Measurements from ENCODE around the gene ZNF827. TPM values are rescaled to one million over a fixed set of nuclear protein-coding genes. Genes with fewer than 3 reads are reported as not detected.

ZNF827 gene, protein sequence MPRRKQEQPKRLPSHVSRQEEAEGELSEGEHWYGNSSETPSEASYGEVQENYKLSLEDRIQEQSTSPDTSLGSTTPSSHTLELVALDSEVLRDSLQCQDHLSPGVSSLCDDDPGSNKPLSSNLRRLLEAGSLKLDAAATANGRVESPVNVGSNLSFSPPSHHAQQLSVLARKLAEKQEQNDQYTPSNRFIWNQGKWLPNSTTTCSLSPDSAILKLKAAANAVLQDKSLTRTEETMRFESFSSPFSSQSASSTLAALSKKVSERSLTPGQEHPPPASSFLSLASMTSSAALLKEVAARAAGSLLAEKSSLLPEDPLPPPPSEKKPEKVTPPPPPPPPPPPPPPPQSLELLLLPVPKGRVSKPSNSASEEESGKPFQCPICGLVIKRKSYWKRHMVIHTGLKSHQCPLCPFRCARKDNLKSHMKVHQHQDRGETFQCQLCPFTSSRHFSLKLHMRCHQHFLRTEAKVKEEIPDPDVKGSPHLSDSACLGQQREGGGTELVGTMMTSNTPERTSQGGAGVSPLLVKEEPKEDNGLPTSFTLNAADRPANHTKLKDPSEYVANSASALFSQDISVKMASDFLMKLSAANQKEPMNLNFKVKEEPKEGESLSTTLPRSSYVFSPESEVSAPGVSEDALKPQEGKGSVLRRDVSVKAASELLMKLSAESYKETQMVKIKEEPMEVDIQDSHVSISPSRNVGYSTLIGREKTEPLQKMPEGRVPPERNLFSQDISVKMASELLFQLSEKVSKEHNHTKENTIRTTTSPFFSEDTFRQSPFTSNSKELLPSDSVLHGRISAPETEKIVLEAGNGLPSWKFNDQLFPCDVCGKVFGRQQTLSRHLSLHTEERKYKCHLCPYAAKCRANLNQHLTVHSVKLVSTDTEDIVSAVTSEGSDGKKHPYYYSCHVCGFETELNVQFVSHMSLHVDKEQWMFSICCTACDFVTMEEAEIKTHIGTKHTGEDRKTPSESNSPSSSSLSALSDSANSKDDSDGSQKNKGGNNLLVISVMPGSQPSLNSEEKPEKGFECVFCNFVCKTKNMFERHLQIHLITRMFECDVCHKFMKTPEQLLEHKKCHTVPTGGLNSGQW
- 10 to 100 TPM; 19.5 to 29.2 TPM for total RNA-seq
- polyA plus RNA-seq = 1 to 10 TPM; 2.6 to 5.1 TPM
- long read RNA-seq, donor 1, partial matches to known transcripts = 6 of 16 reads
- long read RNA-seq, donor 1, other reads (novel, unspliced or antisense) = 10 of 16 reads
- long read RNA-seq, donor 2, partial matches to known transcripts = 0 of 16 reads
- long read RNA-seq, donor 2, other reads (novel, unspliced or antisense) = 16 of 16 reads

DNA sequence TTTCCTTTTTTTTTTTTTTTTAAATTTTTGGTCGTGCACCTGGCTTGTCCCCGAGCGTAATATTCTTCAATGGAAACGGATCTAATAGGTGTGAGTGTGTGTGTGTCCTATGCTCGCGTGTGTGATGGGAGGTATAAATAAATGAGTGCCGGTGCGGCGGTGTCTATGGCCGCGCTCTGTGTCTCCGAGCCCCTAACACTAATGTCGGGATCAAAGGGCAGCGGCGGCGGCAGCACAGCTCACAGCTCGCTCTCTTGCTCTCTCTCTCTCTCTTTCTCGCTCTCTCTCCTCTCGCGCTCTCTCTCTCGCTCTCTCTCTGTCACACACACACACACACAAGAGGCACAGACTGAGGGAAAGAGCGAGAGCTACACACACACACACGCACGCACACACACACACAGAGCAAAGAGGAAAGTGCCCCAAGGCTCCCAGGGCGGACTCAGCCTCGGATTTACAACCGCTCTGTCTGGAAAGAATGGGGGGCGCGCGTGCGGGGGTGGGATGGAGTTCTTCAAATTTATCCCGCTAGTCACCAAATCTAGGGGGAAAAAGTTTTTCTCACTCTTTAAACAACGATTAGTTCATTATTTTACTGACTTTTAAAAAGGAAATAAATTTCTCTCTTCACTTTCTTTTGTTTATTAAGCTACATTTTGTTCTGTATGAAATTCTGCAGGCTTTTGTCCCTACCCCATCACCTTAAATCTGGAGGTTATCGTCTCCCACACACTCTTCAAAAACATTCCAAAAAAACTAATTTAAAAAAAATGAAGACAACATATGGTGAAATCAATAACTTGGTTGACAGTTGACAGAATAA lies at the start of gene ZNF827:
Gene ZNF827, minus strand, starts transcription at position 206 of the 823 bp plus-strand sequence. CDS start 416 bp downstream, outside the sequence.
- DNase-seq (peak; percentile 76 to 83), ATAC-seq (ENCODE audit: low FRiP score) (peak; percentile 71)
- H3K36me3 ChIP-seq (ENCODE audit: control insufficient read depth in 1 of 2, insufficient read depth in 2 of 2, low read length in 1 of 2) = no peaks in the 10 kb centered on the region
- H3K27me3 ChIP-seq (ENCODE audit: control insufficient read depth in 1 of 2, insufficient read depth in 2 of 2, low read length in 1 of 2) = no peaks in the 10 kb centered on the region
- no peaks in the 10 kb centered on the region for H3K9me3 ChIP-seq (ENCODE audit: control insufficient read depth, low read length)
- peaks cover 1 to 3% of the 10 kb centered on the region in 2 donors for H3K4me1 ChIP-seq (ENCODE audit: control insufficient read depth in 1 of 2, insufficient read depth in 2 of 2, low read length in 2 of 2)
- WGBS, 2 donors = 1% methylated on average over 31 to 34 of the region's 34 CpGs
- intact Hi-C loops (cut with DNase I) = loop anchor here (5.0 to 10.0 kb wide), 5 partner anchors 52 to 583 kb away; partner anchors contain the start of genes MMAA (in 1 of the 2) and SLC10A7 (in 1 of the 2)
- H3K4me3 ChIP-seq (ENCODE audit: low read length in 2 of 2) = peak within 1 kb of the TSS; percentile 92 to 100
- peak within 1 kb of the TSS; percentile 96 to 99 for H3K27ac ChIP-seq (ENCODE audit: low read depth in 1 of 2, low read length in 2 of 2)

GRCh38 chr4:145984563-145984962 lies 45.9 kb upstream of the ZNF827 start:
- no peak overlapping the region for H3K27ac ChIP-seq (ENCODE audit: low read depth in 1 of 2, low read length in 2 of 2)
- ATAC-seq (ENCODE audit: low FRiP score) = no peak
- H3K4me1 ChIP-seq (ENCODE audit: control insufficient read depth in 1 of 2, insufficient read depth in 2 of 2, low read length in 2 of 2) = no peaks in the 10 kb centered on the region
- intact Hi-C loops (cut with DNase I) = no loop called here
- no peaks in the 10 kb centered on the region for H3K27me3 ChIP-seq (ENCODE audit: control insufficient read depth in 1 of 2, insufficient read depth in 2 of 2, low read length in 1 of 2)
- H3K36me3 ChIP-seq (ENCODE audit: control insufficient read depth in 1 of 2, insufficient read depth in 2 of 2, low read length in 1 of 2) = no peaks in the 10 kb centered on the region
- WGBS, 2 donors = 74 to 76% methylated on average over 4 of the region's 4 CpGs
- DNase-seq = no peak
- no peak overlapping the region for H3K4me3 ChIP-seq (ENCODE audit: low read length in 2 of 2)
- H3K9me3 ChIP-seq (ENCODE audit: control insufficient read depth, low read length) = no peaks in the 10 kb centered on the region

GRCh38 chr4:145982791-145983190 lies 44.2 kb upstream of the ZNF827 start:
- no peaks in the 10 kb centered on the region for H3K9me3 ChIP-seq (ENCODE audit: control insufficient read depth, low read length)
- DNase-seq (no peak), ATAC-seq (ENCODE audit: low FRiP score) (no peak)
- intact Hi-C loops (cut with DNase I) = no loop called here
- 74 to 80% methylated on average over 4 of the region's 4 CpGs for whole genome bisulfite sequencing, 2 donors
- no peak overlapping the region for H3K4me3 ChIP-seq (ENCODE audit: low read length in 2 of 2)
- H3K27me3 ChIP-seq (ENCODE audit: control insufficient read depth in 1 of 2, insufficient read depth in 2 of 2, low read length in 1 of 2) = no peaks in the 10 kb centered on the region
- no peaks in the 10 kb centered on the region for H3K4me1 ChIP-seq (ENCODE audit: control insufficient read depth in 1 of 2, insufficient read depth in 2 of 2, low read length in 2 of 2)
- no peak overlapping the region for H3K27ac ChIP-seq (ENCODE audit: low read depth in 1 of 2, low read length in 2 of 2)
- H3K36me3 ChIP-seq (ENCODE audit: control insufficient read depth in 1 of 2, insufficient read depth in 2 of 2, low read length in 1 of 2) = no peaks in the 10 kb centered on the region

GRCh38 chr4:145979160-145979559 lies 40.5 kb upstream of the ZNF827 start:
- whole genome bisulfite sequencing, 2 donors = 31 to 42% methylated on average over 3 of the region's 3 CpGs
- intact Hi-C loops (cut with DNase I) = no loop called here
- Histone ChIP-seq H3K27me3 (ENCODE audit: control insufficient read depth in 1 of 2, insufficient read depth in 2 of 2, low read length in 1 of 2) (no peaks in the 10 kb centered on the region), H3K4me3 (ENCODE audit: low read length in 2 of 2) (no peak overlapping the region), H3K9me3 (ENCODE audit: control insufficient read depth, low read length) (no peaks in the 10 kb centered on the region), H3K36me3 (ENCODE audit: control insufficient read depth in 1 of 2, insufficient read depth in 2 of 2, low read length in 1 of 2) (no peaks in the 10 kb centered on the region), H3K27ac (ENCODE audit: low read depth in 1 of 2, low read length in 2 of 2) (no peak overlapping the region), H3K4me1 (ENCODE audit: control insufficient read depth in 1 of 2, insufficient read depth in 2 of 2, low read length in 2 of 2) (no peaks in the 10 kb centered on the region)
- no peak for ATAC-seq (ENCODE audit: low FRiP score)
- DNase-seq = no peak

DNA sequence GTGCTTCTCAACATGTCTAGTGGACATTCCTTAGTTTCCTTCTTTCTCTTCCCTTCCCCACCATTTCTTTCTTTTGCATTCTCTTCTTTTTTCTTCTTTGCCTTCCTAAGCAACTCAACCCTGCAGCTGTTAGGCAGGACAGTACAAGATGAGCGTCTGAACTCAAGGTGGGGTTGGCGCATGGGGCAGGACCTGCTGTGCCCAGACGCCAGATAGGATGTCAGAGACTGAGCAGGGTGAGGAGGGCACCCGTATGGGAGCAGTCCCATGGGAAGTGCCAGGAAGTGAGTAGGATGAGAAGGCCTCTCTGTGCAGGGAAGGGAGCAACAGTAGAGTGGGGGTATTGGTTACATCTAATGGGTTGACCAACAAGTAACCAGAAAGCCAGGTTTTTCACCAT lies 38.1 kb upstream of the ZNF827 start:
- WGBS, 2 donors = 81 to 89% methylated on average over 4 of the region's 4 CpGs
- Histone ChIP-seq H3K36me3 (ENCODE audit: control insufficient read depth in 1 of 2, insufficient read depth in 2 of 2, low read length in 1 of 2) (no peaks in the 10 kb centered on the region), H3K4me3 (ENCODE audit: low read length in 2 of 2) (no peak overlapping the region), H3K27me3 (ENCODE audit: control insufficient read depth in 1 of 2, insufficient read depth in 2 of 2, low read length in 1 of 2) (no peaks in the 10 kb centered on the region), H3K27ac (ENCODE audit: low read depth in 1 of 2, low read length in 2 of 2) (no peak overlapping the region), H3K9me3 (ENCODE audit: control insufficient read depth, low read length) (no peaks in the 10 kb centered on the region), H3K4me1 (ENCODE audit: control insufficient read depth in 1 of 2, insufficient read depth in 2 of 2, low read length in 2 of 2) (no peaks in the 10 kb centered on the region)
- DNase-seq (no peak), ATAC-seq (ENCODE audit: low FRiP score) (no peak)
- intact Hi-C loops (cut with DNase I) = no loop called here

- Histone ChIP-seq H3K9me3 (ENCODE audit: control insufficient read depth, low read length) (no peaks in the 10 kb centered on the region), H3K27me3 (ENCODE audit: control insufficient read depth in 1 of 2, insufficient read depth in 2 of 2, low read length in 1 of 2) (no peaks in the 10 kb centered on the region), H3K27ac (ENCODE audit: low read depth in 1 of 2, low read length in 2 of 2) (no peak overlapping the region), H3K36me3 (ENCODE audit: control insufficient read depth in 1 of 2, insufficient read depth in 2 of 2, low read length in 1 of 2) (no peaks in the 10 kb centered on the region), H3K4me3 (ENCODE audit: low read length in 2 of 2) (no peak overlapping the region), H3K4me1 (ENCODE audit: control insufficient read depth in 1 of 2, insufficient read depth in 2 of 2, low read length in 2 of 2) (no peaks in the 10 kb centered on the region)
- ATAC-seq (ENCODE audit: low FRiP score) = no peak
- WGBS, 2 donors = 86 to 90% methylated on average over 2 of the region's 2 CpGs
- no peak for DNase-seq
- intact Hi-C loops (cut with DNase I) = no loop called here
Measured at GRCh38 chr4:145960012-145960411, 21.4 kb upstream of the ZNF827 start.

GRCh38 chr4:145957302-145957701 lies 18.7 kb upstream of the ZNF827 start:
- intact Hi-C loops (cut with DNase I) = no loop called here
- WGBS, 2 donors = 50 to 62% methylated on average over 1 of the region's 1 CpG
- H3K27ac ChIP-seq (ENCODE audit: low read depth in 1 of 2, low read length in 2 of 2) = no peak overlapping the region
- H3K36me3 ChIP-seq (ENCODE audit: control insufficient read depth in 1 of 2, insufficient read depth in 2 of 2, low read length in 1 of 2) = no peaks in the 10 kb centered on the region
- H3K4me1 ChIP-seq (ENCODE audit: control insufficient read depth in 1 of 2, insufficient read depth in 2 of 2, low read length in 2 of 2) = no peaks in the 10 kb centered on the region
- no peaks in the 10 kb centered on the region for H3K27me3 ChIP-seq (ENCODE audit: control insufficient read depth in 1 of 2, insufficient read depth in 2 of 2, low read length in 1 of 2)
- ATAC-seq (ENCODE audit: low FRiP score) (no peak), DNase-seq (no peak)
- H3K4me3 ChIP-seq (ENCODE audit: low read length in 2 of 2) = no peak overlapping the region
- no peaks in the 10 kb centered on the region for H3K9me3 ChIP-seq (ENCODE audit: control insufficient read depth, low read length)

Data from aorta (tissue), 5 donors.